ENCODE results near the gene ATG9B.

The ATG9B gene

DNA sequence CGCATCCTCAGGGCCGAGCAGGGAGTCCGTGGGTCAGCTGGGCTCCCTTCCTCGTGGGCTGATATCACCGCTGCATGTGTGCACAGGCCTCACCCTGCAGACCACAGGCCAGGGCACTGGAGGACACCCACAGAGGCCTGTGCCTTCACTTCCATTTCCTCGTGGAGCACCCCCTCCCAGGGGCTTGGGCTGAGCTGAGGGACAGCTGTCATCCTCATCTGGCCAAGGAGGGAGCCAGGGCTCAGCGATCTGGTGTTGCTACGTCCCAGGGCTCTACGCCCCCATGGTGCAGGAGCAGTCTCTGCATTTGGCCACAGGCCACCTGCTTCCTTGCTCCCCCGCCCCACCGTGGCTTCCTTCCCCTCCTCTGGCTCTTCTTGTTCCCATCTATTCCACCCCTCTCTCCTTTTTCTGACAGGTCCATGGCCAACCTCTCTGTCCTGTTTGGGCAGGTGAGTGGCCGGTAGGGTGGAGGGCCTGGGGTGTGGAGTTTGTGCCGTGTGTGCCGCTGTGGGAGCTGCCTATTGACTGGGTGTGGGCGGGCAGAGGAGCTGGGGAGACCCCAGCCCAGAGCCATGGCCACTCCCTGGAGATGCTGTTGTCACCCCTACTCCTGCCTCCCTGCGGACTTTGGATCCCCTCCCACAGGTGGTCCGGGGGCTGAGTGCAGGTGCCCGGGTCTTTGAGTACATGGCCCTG, 15.7 kb upstream of the ATG9B start:
- Histone ChIP-seq H3K36me3 (peaks cover 2% of the 10 kb centered on the region; the same call in 1 of the 2 replicates), H3K9me3 (no peaks in the 10 kb centered on the region), H3K27me3 (no peaks in the 10 kb centered on the region), H3K4me1 (peaks cover 31% of the 10 kb centered on the region), H3K4me3 (ENCODE audit: low read depth, low read length) (peak overlapping the region; percentile 16; the same call in 1 of the 2 replicates)
- DNase-seq: peak; percentile 66
- TF ChIP-seq CTCF (IDR thresholded peaks at IDR 0.05; ENCODE audit: low read depth, low read length): no peak

DNA sequence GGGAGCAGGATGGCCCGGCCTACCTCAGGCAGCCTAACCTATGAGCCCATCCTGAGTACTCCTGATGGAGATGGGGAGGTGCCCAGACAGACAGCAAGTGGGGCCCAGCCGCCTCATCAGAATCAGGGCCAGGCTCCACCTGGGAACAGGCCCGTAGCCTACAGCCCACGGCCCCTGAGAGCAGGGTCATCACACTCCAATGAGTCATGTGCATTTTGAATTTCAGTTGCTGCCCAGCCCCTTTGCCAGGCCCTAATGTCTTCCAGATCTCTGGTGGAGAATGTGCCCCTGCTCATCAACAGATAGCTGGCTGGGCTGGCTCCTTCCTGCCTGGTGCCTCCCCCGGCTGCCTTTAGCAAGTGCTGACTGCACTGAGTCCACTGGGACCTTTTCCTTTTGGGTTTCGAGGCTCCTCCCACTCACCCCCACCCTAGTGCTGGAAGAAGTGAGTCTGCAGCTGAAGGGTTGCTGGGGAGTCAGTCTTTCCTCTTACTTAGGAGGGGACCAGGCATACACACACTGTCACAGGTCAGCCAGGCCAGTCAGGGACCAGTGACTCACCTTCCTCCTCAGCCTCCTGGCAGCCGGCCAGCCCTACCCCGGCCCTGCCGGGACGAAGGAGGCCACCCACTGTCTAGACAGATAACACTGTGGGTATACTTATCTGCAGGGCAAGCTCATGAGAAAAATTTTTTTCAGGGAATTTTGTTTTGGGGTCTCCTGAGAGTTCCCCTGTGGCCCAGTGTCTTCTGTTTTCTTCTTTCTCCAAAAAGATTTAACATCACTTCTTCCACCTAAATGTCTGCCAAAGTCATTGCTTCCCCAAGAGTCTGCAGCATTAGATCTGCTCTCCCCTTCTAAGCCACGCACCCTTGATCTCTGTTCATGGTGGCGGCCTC, 14.9 kb upstream of the ATG9B start:
- TF ChIP-seq CTCF (IDR thresholded peaks at IDR 0.05; ENCODE audit: low read depth, low read length): no peak
- DNase-seq: peak; percentile 92
- no peaks in the 10 kb centered on the region for H3K27me3 ChIP-seq
- H3K4me3 ChIP-seq (ENCODE audit: low read depth, low read length): peak overlapping the region; percentile 16; the same call in 1 of the 2 replicates
- H3K4me1 ChIP-seq: peaks cover 28% of the 10 kb centered on the region
- H3K9me3 ChIP-seq: no peaks in the 10 kb centered on the region
- peaks cover 7% of the 10 kb centered on the region; the same call in 1 of the 2 replicates for H3K36me3 ChIP-seq

DNA sequence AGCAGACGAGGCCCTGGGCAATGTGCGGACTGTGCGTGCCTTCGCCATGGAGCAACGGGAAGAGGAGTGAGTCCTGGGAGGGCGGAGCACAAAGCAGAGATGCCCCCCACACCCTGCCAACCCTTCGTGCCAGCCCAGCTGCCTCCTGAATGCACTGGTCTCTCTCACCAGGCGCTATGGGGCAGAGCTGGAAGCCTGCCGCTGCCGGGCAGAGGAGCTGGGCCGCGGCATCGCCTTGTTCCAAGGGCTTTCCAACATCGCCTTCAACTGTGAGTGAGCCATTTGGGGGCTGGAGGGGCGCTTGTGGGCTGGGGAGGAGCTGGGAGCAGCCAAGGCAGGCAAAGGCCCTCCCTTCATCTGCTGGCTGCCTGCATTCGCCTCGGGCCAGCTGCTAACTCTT, 11.6 kb upstream of the ATG9B start:
- no peak for DNase-seq
- Histone ChIP-seq H3K4me3 (ENCODE audit: low read depth, low read length) (no peak overlapping the region), H3K27me3 (no peaks in the 10 kb centered on the region), H3K36me3 (peaks cover 7% of the 10 kb centered on the region; the same call in 1 of the 2 replicates), H3K4me1 (peaks cover 28% of the 10 kb centered on the region), H3K9me3 (no peaks in the 10 kb centered on the region)
- TF ChIP-seq CTCF (IDR thresholded peaks at IDR 0.05; ENCODE audit: low read depth, low read length): no peak

DNA sequence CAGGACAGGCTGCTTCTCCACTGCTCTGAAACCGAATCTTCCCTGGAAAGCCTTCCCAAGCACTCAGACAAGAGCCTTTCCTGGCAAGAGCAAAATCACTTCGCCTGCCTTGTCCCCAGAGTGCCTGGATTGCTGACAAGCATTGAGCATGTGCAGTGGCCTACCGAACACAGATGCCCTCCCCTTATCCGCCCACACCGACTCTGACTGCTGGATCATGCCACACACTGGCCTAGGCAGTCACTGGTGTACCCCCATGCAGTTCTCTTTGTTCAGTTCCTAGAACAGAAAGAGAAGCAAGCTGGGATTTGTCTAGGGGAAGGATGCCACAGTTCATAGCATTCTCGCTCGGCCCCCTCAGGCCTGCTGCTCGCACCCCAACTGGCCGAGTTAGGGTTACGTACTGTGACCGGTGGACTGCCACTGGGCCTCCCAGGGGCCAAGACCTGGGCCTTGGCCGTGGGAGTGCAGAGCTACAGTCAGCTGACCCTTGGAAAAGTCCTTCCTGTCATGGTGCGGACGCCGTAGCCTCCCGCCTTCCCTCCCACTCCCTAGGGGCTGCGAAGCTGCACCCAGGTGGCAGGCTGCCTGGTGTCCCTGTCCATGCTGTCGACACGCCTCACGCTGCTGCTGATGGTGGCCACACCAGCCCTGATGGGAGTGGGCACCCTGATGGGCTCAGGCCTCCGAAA, 10.9 kb upstream of the ATG9B start:
- no peaks in the 10 kb centered on the region for H3K9me3 ChIP-seq
- no peak for TF ChIP-seq CTCF (IDR thresholded peaks at IDR 0.05; ENCODE audit: low read depth, low read length)
- no peaks in the 10 kb centered on the region for H3K27me3 ChIP-seq
- no peak for DNase-seq
- H3K4me1 ChIP-seq: peaks cover 23% of the 10 kb centered on the region
- no peak overlapping the region for H3K4me3 ChIP-seq (ENCODE audit: low read depth, low read length)
- H3K36me3 ChIP-seq: peaks cover 7% of the 10 kb centered on the region; the same call in 1 of the 2 replicates

DNA sequence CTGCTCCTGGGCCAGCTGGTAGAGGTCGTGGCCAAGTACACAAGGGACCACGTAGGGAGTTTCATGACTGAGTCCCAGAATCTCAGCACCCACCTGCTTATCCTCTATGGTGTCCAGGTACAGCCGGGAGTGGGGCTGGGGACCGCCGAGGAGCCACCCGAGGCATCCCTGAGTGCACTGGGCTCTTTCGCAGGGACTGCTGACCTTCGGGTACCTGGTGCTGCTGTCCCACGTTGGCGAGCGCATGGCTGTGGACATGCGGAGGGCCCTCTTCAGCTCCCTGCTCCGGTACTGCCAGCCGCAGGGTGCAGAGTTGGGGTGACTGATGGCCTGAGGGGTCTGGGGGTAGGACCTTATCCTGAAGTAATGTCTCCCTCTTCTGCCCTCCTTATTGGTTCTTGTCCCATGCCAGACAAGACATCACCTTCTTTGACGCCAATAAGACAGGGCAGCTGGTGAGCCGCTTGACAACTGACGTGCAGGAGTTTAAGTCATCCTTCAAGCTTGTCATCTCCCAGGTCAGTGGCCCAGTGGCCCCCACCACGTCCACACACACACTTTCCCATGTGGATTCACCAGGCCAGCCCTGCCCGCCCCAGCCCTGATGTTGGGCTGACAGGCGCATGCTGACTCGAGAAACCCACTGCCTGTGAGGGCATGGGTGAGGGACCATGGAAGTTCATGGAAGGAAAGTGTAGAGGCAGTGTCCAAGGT, 10.2 kb upstream of the ATG9B start:
- TF ChIP-seq CTCF (IDR thresholded peaks at IDR 0.05; ENCODE audit: low read depth, low read length): no peak
- no peaks in the 10 kb centered on the region for H3K9me3 ChIP-seq
- H3K27me3 ChIP-seq: no peaks in the 10 kb centered on the region
- peaks cover 7% of the 10 kb centered on the region; the same call in 1 of the 2 replicates for H3K36me3 ChIP-seq
- H3K4me3 ChIP-seq (ENCODE audit: low read depth, low read length): no peak overlapping the region
- H3K4me1 ChIP-seq: peaks cover 16% of the 10 kb centered on the region
- DNase-seq: no peak

All from BE2C (cell line).